GM21360 (cell line): Measurements from ENCODE around the gene TNNI3.

Experiments used
- ATAC-seq: cut with Tn5 transposase; IDR thresholded peaks from one replicate; pipeline ENCODE4 v1.9.1; 2021; ENCODE audit warnings: mild to moderate bottlenecking, moderate library complexity; ENCODE audit not compliant: unreplicated experiment

Gene TNNI3

GRCh38 chr19:55147545-55148251 lies 9.8 kb downstream of the TNNI3 start:
- no peak for ATAC-seq

- no peak for ATAC-seq
Observed at GRCh38 chr19:55146705-55147273, 10.7 kb downstream of the TNNI3 start.

- ATAC-seq = no peak
Observed at GRCh38 chr19:55146078-55146704, 11.3 kb downstream of the TNNI3 start.

GRCh38 chr19:55145232-55145631 lies 12.3 kb downstream of the TNNI3 start:
- ATAC-seq = no peak

- ATAC-seq = no peak
Observed at GRCh38 chr19:55141696-55142095, 15.8 kb downstream of the TNNI3 start.

- no peak for ATAC-seq
Observed at GRCh38 chr19:55137915-55138314, 19.6 kb downstream of the TNNI3 start.

- ATAC-seq = no peak
Observed at GRCh38 chr19:55136399-55137102, 21.0 kb downstream of the TNNI3 start.

GRCh38 chr19:55134736-55135135 lies 22.8 kb downstream of the TNNI3 start:
- ATAC-seq = no peak

- no peak for ATAC-seq
Observed at GRCh38 chr19:55133639-55134444, 23.7 kb downstream of the TNNI3 start.

GRCh38 chr19:55132453-55133129 lies 24.9 kb downstream of the TNNI3 start:
- ATAC-seq = no peak

GRCh38 chr19:55131421-55131820 lies 26.1 kb downstream of the TNNI3 start:
- ATAC-seq = no peak

- ATAC-seq = no peak
Observed at GRCh38 chr19:55119053-55119452, 38.5 kb downstream of the TNNI3 start.

GRCh38 chr19:55118401-55118991 lies 39.0 kb downstream of the TNNI3 start:
- no peak for ATAC-seq

- peak; percentile 79 for ATAC-seq
Observed at GRCh38 chr19:55117663-55118391, 39.7 kb downstream of the TNNI3 start.

GRCh38 chr19:55116859-55117662 lies 40.5 kb downstream of the TNNI3 start, which contains the start of gene PPP1R12C:
Gene PPP1R12C, minus strand, starts transcription at chr19:55117637. Its CDS starts 94 bp downstream, at chr19:55117543.
- ATAC-seq = peak; percentile 4

- no peak for ATAC-seq
Observed at GRCh38 chr19:55116232-55116858, 41.2 kb downstream of the TNNI3 start.

GRCh38 chr19:55115446-55116065 lies 42.0 kb downstream of the TNNI3 start:
- ATAC-seq = no peak
